Measurements from ENCODE around the gene CHRNG.

DNA sequence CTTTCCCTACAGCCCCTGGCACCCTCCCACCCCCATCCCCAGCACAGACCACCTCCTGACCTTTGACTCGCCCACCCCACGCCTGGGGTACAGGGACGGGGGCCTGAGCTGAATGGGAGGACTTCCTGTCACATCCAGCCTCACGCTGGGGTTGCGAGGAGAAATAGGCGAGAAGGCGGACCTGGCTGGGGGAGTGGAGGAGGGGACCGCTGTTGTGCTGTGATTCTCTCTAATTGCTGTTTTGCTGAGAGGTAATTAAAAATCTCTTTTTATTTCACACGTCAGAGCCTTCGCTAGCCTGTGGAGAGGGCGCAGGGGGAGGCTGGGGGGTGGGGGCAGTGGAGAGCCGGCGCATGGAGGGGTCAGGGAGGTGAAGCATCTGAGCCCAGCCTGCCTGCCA, 42.1 kb upstream of the CHRNG start:
- TF ChIP-seq, protein P1, sequence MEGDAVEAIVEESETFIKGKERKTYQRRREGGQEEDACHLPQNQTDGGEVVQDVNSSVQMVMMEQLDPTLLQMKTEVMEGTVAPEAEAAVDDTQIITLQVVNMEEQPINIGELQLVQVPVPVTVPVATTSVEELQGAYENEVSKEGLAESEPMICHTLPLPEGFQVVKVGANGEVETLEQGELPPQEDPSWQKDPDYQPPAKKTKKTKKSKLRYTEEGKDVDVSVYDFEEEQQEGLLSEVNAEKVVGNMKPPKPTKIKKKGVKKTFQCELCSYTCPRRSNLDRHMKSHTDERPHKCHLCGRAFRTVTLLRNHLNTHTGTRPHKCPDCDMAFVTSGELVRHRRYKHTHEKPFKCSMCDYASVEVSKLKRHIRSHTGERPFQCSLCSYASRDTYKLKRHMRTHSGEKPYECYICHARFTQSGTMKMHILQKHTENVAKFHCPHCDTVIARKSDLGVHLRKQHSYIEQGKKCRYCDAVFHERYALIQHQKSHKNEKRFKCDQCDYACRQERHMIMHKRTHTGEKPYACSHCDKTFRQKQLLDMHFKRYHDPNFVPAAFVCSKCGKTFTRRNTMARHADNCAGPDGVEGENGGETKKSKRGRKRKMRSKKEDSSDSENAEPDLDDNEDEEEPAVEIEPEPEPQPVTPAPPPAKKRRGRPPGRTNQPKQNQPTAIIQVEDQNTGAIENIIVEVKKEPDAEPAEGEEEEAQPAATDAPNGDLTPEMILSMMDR (conservative IDR thresholded peaks at IDR 0.05 in 1 of 2, IDR thresholded peaks at IDR 0.05 in 1 of 2; ENCODE audit: low read depth in 1 of 2, low read length in 2 of 2) = no peak
- TF ChIP-seq EZH2 (IDR thresholded peaks at IDR 0.05; ENCODE audit: low read length, missing control alignments) = no peak
